ENCODE measurements around the gene NRL.

DNA sequence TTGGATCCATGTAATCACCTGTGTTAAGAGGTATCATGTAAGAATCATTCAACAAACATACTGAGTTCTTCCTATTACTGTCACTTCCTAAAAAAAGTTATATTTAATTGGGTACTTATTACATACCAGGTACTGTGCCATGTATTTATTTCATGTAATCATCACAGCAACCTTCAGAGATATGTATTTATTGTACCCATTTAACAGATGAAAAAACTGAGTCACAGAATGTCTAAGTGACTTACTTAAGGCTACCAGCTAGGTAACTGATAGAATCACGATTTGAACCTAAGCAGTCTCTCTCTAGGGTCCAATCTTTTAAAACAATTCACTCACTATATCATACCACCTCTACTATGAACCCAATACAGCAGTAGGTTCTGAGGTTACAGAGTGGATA lies 29.7 kb upstream of the NRL start:
- TF ChIP-seq, protein P1, sequence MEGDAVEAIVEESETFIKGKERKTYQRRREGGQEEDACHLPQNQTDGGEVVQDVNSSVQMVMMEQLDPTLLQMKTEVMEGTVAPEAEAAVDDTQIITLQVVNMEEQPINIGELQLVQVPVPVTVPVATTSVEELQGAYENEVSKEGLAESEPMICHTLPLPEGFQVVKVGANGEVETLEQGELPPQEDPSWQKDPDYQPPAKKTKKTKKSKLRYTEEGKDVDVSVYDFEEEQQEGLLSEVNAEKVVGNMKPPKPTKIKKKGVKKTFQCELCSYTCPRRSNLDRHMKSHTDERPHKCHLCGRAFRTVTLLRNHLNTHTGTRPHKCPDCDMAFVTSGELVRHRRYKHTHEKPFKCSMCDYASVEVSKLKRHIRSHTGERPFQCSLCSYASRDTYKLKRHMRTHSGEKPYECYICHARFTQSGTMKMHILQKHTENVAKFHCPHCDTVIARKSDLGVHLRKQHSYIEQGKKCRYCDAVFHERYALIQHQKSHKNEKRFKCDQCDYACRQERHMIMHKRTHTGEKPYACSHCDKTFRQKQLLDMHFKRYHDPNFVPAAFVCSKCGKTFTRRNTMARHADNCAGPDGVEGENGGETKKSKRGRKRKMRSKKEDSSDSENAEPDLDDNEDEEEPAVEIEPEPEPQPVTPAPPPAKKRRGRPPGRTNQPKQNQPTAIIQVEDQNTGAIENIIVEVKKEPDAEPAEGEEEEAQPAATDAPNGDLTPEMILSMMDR (IDR thresholded peaks at IDR 0.05), result no peak
- no peak for TF ChIP-seq POLR2A (IDR thresholded peaks at IDR 0.05)

Measured in heart left ventricle (tissue), 13 donors.